Tibial nerve (tissue), 4 donors: ENCODE measurements around the gene MRPS26. TPM values are rescaled to one million over a fixed set of nuclear protein-coding genes. Genes with fewer than 3 reads are reported as not detected.

Experiments used
- DNase-seq, 2 donors: peaks; one replicate each; pipeline ENCODE4 v3.0.0-alpha.2; 2019; ENCODE audit warnings: low spot score in 2 of 2
- H3K27ac ChIP-seq, 4 donors: fragments of 200-600 bp; sonication (generic) in 3 of 4; one replicate each; pipeline ENCODE4 v1.5.1; 2017 to 2019; ENCODE audit warnings: mild to moderate bottlenecking in 1 of 4
- H3K27me3 ChIP-seq, 2 donors: fragments of 200-600 bp; sonication (generic) in 1 of 2; one replicate each; pipeline versions ENCODE4 v1.5.1 to v1.6.0; 2017 to 2019
- H3K36me3 ChIP-seq, 3 donors: fragments of 200-600 bp; sonication (generic); one replicate each; pipeline ENCODE4 v1.5.1; 2018 to 2019
- H3K4me1 ChIP-seq, 4 donors: fragments of 200-600 bp; sonication (generic) in 3 of 4; one replicate each; pipeline ENCODE4 v1.5.1; 2017 to 2019
- H3K4me3 ChIP-seq, 4 donors: fragments of 200-600 bp; sonication (generic) in 3 of 4; one replicate each; pipeline ENCODE4 v1.5.1; 2017 to 2019; ENCODE audit warnings: mild to moderate bottlenecking in 1 of 4, moderate library complexity in 1 of 4
- H3K9me3 ChIP-seq, 4 donors: fragments of 200-600 bp; sonication (generic) in 3 of 4; one replicate each; pipeline ENCODE4 v1.5.1; 2017 to 2019
- CTCF ChIP-seq, 5 experiments: fragments of 200-600 bp in 3 of 5; fragments of 450-650 bp in 2 of 5; sonication (generic) in 3 of 5; IDR thresholded peaks; one replicate each; pipeline ENCODE4 v1.5.1; 2016 to 2019; ENCODE audit warnings: antibody characterized with exemption in 5 of 5, mild to moderate bottlenecking in 3 of 5, moderate library complexity in 2 of 5
- EP300 ChIP-seq, 2 donors: sonication (generic); formaldehyde crosslinking; IDR thresholded peaks; one replicate each; pipeline ENCODE4 v1.6.1; 2017; ENCODE audit warnings: antibody characterized with exemption in 2 of 2, mild to moderate bottlenecking in 1 of 2
- POLR2A ChIP-seq, 2 donors: fragments of 450-650 bp; IDR thresholded peaks; one replicate each; pipeline ENCODE4 v1.6.1; 2017; ENCODE audit warnings: antibody characterized with exemption in 2 of 2, mild to moderate bottlenecking in 2 of 2, moderate library complexity in 2 of 2
- WGBS, 2 donors: methylation state at CpG; one replicate each; pipeline ENCODE4 v1.1.5; 2018; 5-methylcytosine and 5-hydroxymethylcytosine counted together
- total RNA-seq, 4 donors: library from RNA; depleted of rRNA; stranded (reverse); fragments of >200 nt; gene quantifications; one replicate each; pipeline ENCODE4 v1.1.0, GENCODE V29; 2016

MRPS26 gene
- total RNA-seq, 4 donors from 2014 or later, result 43.2 to 87.9 (median 59.5) TPM

GRCh38 chr20:3085571-3086072, 39.8 kb downstream of the MRPS26 start:
- H3K4me3 ChIP-seq, result no peak overlapping the region
- no peaks in the 10 kb centered on the region for H3K9me3 ChIP-seq
- no peak for TF ChIP-seq POLR2A (IDR thresholded peaks at IDR 0.05)
- TF ChIP-seq EP300 (IDR thresholded peaks at IDR 0.05), result no peak
- H3K4me1 ChIP-seq, result peaks cover 0 to 26% (median 2%) of the 10 kb centered on the region in 4 donors
- peaks cover 0 to 57% of the 10 kb centered on the region in 2 donors for H3K27me3 ChIP-seq
- 81% methylated on average over 7 of the region's 8 CpGs for WGBS, 2 donors
- DNase-seq, result no peak
- H3K36me3 ChIP-seq, result no peaks in the 10 kb centered on the region
- no peak overlapping the region for H3K27ac ChIP-seq

GRCh38 chr20:3088031-3088430, 42.2 kb downstream of the MRPS26 start:
- WGBS, 2 donors, result 80 to 84% methylated on average over 7 of the region's 7 CpGs
- Histone ChIP-seq H3K27me3 (peaks cover 0 to 57% of the 10 kb centered on the region in 2 donors), H3K4me3 (no peak overlapping the region), H3K36me3 (no peaks in the 10 kb centered on the region), H3K4me1 (peaks cover 0 to 12% (median under 1%) of the 10 kb centered on the region in 4 donors), H3K9me3 (no peaks in the 10 kb centered on the region), H3K27ac (no peak overlapping the region)
- TF ChIP-seq EP300 (IDR thresholded peaks at IDR 0.05) (no peak), POLR2A (IDR thresholded peaks at IDR 0.05) (no peak), CTCF (IDR thresholded peaks at IDR 0.05) (no peak)
- DNase-seq, result no peak

- Histone ChIP-seq H3K4me1 (peaks cover 0 to 9% (median 0%) of the 10 kb centered on the region in 4 donors), H3K36me3 (no peaks in the 10 kb centered on the region), H3K4me3 (no peak overlapping the region), H3K27me3 (peaks cover 0 to 43% of the 10 kb centered on the region in 2 donors), H3K27ac (no peak overlapping the region), H3K9me3 (no peaks in the 10 kb centered on the region)
- no peak for DNase-seq
- TF ChIP-seq CTCF (IDR thresholded peaks at IDR 0.05) (no peak), POLR2A (IDR thresholded peaks at IDR 0.05) (no peak), EP300 (IDR thresholded peaks at IDR 0.05) (no peak)
- 0 to 6% methylated on average over 1 of the region's 1 CpG for WGBS, 2 donors
These were observed 44.7 kb downstream of the MRPS26 start for GRCh38 chr20:3090565-3090964.

GRCh38 chr20:3092611-3093379, 46.9 kb downstream of the MRPS26 start:
- Histone ChIP-seq H3K27ac (no peak overlapping the region), H3K36me3 (no peaks in the 10 kb centered on the region), H3K27me3 (peaks cover 0 to 41% of the 10 kb centered on the region in 2 donors), H3K9me3 (no peaks in the 10 kb centered on the region), H3K4me3 (peak overlapping the region in 3 of 4 donors; percentile 9 to 41 (median 15)), H3K4me1 (peaks cover 0 to 9% (median 0%) of the 10 kb centered on the region in 4 donors)
- no peak for DNase-seq
- 6 to 10% methylated on average over 39 to 73 of the region's 81 CpGs for WGBS, 2 donors
- no peak for TF ChIP-seq CTCF (IDR thresholded peaks at IDR 0.05)
- no peak for TF ChIP-seq POLR2A (IDR thresholded peaks at IDR 0.05)
- no peak for TF ChIP-seq EP300 (IDR thresholded peaks at IDR 0.05)

- no peaks in the 10 kb centered on the region for H3K36me3 ChIP-seq
- TF ChIP-seq POLR2A (IDR thresholded peaks at IDR 0.05) (no peak), CTCF (IDR thresholded peaks at IDR 0.05) (no peak), EP300 (IDR thresholded peaks at IDR 0.05) (no peak)
- H3K4me1 ChIP-seq, result peaks cover 0 to 9% (median 0%) of the 10 kb centered on the region in 4 donors
- DNase-seq, result no peak
- no peak overlapping the region for H3K27ac ChIP-seq
- peaks cover 0 to 41% of the 10 kb centered on the region in 2 donors for H3K27me3 ChIP-seq
- H3K4me3 ChIP-seq, result no peak overlapping the region
- H3K9me3 ChIP-seq, result no peaks in the 10 kb centered on the region
- 57 to 73% methylated on average over 8 to 10 of the region's 10 CpGs for WGBS, 2 donors
These were observed 48.1 kb downstream of the MRPS26 start for GRCh38 chr20:3093861-3094361.
